ENCODE measurements around the gene ZNF525.
"Not testable (repeated sequence)": the region's sequence is repeated elsewhere in the genome, so short reads cannot be mapped to it uniquely, and the experiment has no call there.

Gene ZNF525

GRCh38 chr19:53394522-53394973 is 29.0 kb downstream of the ZNF525 start:
- Histone ChIP-seq H3K36me3 (ENCODE audit: insufficient read depth, low read length) (no peaks in the 10 kb centered on the region), H2AFZ (ENCODE audit: low read length) (peak overlapping the region; percentile 76), H3K27me3 (ENCODE audit: insufficient read depth, low read length, poor library complexity, severe bottlenecking) (no peaks in the 10 kb centered on the region), H3K4me3 (ENCODE audit: low read length, poor library complexity, severe bottlenecking) (peak overlapping the region; percentile 88), H3F3A (ENCODE audit: low read depth) (no peaks in the 10 kb centered on the region), H3K9me3 (ENCODE audit: insufficient read depth, low read depth, low read length) (no peaks in the 10 kb centered on the region), H3K4me2 (ENCODE audit: low read depth, low read length, poor library complexity, severe bottlenecking) (peak overlapping the region; percentile 62), H4K20me1 (ENCODE audit: insufficient read depth, low read length, poor library complexity, severe bottlenecking) (peaks cover 15% of the 10 kb centered on the region), H3K79me2 (ENCODE audit: insufficient read depth, low read length) (peaks cover 19% of the 10 kb centered on the region), H3K4me1 (ENCODE audit: insufficient read depth, low read length, poor library complexity, severe bottlenecking) (peaks cover 6% of the 10 kb centered on the region), H3K9ac (ENCODE audit: low read depth, low read length, poor library complexity, severe bottlenecking) (peak overlapping the region; percentile 91), H3K9me2 (replicated peaks; ENCODE audit: low read depth, low read length) (no peaks in the 10 kb centered on the region)
- TF ChIP-seq CTCF (conservative IDR thresholded peaks at IDR 0.05; ENCODE audit: low read length) = no peak

- Histone ChIP-seq H3K4me2 (ENCODE audit: low read depth, low read length, poor library complexity, severe bottlenecking) (peak within 1 kb of the TSS; percentile 95), H3K4me1 (ENCODE audit: insufficient read depth, low read length, poor library complexity, severe bottlenecking) (peaks cover 10% of the 10 kb centered on the region), H3K36me3 (ENCODE audit: insufficient read depth, low read length) (peaks cover 4% of the 10 kb centered on the region; the same call in 1 of the 2 replicates), H3K9me2 (replicated peaks; ENCODE audit: low read depth, low read length) (no peaks in the 10 kb centered on the region), H4K20me1 (ENCODE audit: insufficient read depth, low read length, poor library complexity, severe bottlenecking) (peaks cover 15% of the 10 kb centered on the region), H3F3A (ENCODE audit: low read depth) (no peaks in the 10 kb centered on the region), H3K9me3 (ENCODE audit: insufficient read depth, low read depth, low read length) (no peaks in the 10 kb centered on the region), H2AFZ (ENCODE audit: low read length) (peak within 1 kb of the TSS; percentile 95), H3K4me3 (ENCODE audit: low read length, poor library complexity, severe bottlenecking) (peak within 1 kb of the TSS; percentile 88), H3K79me2 (ENCODE audit: insufficient read depth, low read length) (peaks cover 25% of the 10 kb centered on the region), H3K27me3 (ENCODE audit: insufficient read depth, low read length, poor library complexity, severe bottlenecking) (no peaks in the 10 kb centered on the region), H3K9ac (ENCODE audit: low read depth, low read length, poor library complexity, severe bottlenecking) (peak within 1 kb of the TSS; percentile 91)
- no peak for TF ChIP-seq EZH2phosphoT487 (IDR thresholded peaks at IDR 0.05; ENCODE audit: borderline replicate concordance)
- TF ChIP-seq CTCF (conservative IDR thresholded peaks at IDR 0.05; ENCODE audit: low read length) = peak; percentile 41
Measured at GRCh38 chr19:53394974-53395839, 29.7 kb downstream of the ZNF525 start, which contains the start of gene ZNF765. TSS of gene ZNF765 (plus strand) at chr19:53395149. CDS start at chr19:53398016, 2,867 bp downstream.

DNA sequence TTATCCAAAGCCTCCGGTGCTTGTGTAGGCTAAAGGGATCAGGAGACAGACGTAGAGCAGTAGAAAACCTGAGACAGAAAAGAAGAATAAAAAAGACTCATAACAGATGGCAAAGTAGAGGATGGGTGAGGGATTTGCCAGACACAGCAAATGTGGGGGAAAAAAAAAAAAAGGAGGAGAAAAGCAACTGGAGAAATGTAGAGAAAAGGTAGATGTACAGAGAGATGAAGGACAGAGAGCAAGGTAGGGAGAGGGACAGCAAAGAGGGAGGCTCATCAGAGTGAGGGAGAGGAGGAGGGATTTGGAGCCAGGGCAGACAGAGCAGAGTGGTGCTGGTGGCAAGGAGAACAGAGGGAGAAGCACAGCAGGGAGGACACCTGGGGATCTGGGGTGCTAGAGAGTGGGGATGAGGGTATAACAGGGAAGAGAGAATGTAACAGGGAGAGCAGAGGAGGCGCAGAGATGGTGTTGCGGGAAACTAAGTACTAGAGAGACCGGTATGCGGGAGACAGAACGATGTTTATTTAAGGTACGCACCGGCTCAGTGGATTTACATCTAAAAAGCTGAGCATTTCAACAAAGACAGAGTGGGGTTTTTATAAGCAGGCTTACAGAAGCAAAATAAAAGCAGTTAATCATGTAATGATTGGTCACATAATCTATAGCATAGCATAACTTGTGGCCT is 30.5 kb downstream of the ZNF525 start:
- H3K27me3 ChIP-seq (ENCODE audit: insufficient read depth, low read length, poor library complexity, severe bottlenecking); H3K9me2 ChIP-seq (replicated peaks; ENCODE audit: low read depth, low read length); H3K9me3 ChIP-seq (ENCODE audit: insufficient read depth, low read depth, low read length); H3F3A ChIP-seq (ENCODE audit: low read depth); H2AFZ ChIP-seq (ENCODE audit: low read length); H3K36me3 ChIP-seq (ENCODE audit: insufficient read depth, low read length): not testable (repeated sequence)
- Histone ChIP-seq H3K4me2 (ENCODE audit: low read depth, low read length, poor library complexity, severe bottlenecking) (peak overlapping the region; percentile 95), H3K4me3 (ENCODE audit: low read length, poor library complexity, severe bottlenecking) (peak overlapping the region; percentile 88), H3K4me1 (ENCODE audit: insufficient read depth, low read length, poor library complexity, severe bottlenecking) (peaks cover 12% of the 10 kb centered on the region), H3K9ac (ENCODE audit: low read depth, low read length, poor library complexity, severe bottlenecking) (peak overlapping the region; percentile 91), H4K20me1 (ENCODE audit: insufficient read depth, low read length, poor library complexity, severe bottlenecking) (peaks cover 15% of the 10 kb centered on the region), H3K79me2 (ENCODE audit: insufficient read depth, low read length) (peaks cover 26% of the 10 kb centered on the region)

Data from Loucy (cell line).